ENCODE measurements around the gene PKM. TPM values are rescaled to one million over a fixed set of nuclear protein-coding genes. Genes with fewer than 3 reads are reported as not detected.

The PKM gene
- total RNA-seq, 1 experiment from 2014 or later: 1,858 TPM

- H3K27me3 ChIP-seq: no peaks in the 10 kb centered on the region
- H3K36me3 ChIP-seq: peaks cover 54% of the 10 kb centered on the region; the same call in 1 of the 2 replicates
- H3K9me3 ChIP-seq (replicated peaks): no peaks in the 10 kb centered on the region
These were observed 11.9 kb upstream of the PKM start for GRCh38 chr15:72242775-72243370.

GRCh38 chr15:72239652-72240051, 8.7 kb upstream of the PKM start:
- H3K27ac ChIP-seq: no peak overlapping the region
- peaks cover 22% of the 10 kb centered on the region for H3K4me1 ChIP-seq
- peaks cover 47% of the 10 kb centered on the region; the same call in 1 of the 2 replicates for H3K36me3 ChIP-seq
- no peak for DNase-seq
- H3K27me3 ChIP-seq: no peaks in the 10 kb centered on the region
- no peaks in the 10 kb centered on the region for H3K9me3 ChIP-seq (replicated peaks)
- no peak overlapping the region for H3K4me3 ChIP-seq

More at GRCh38 chr15:72242775-72243370, 11.9 kb upstream of the PKM start:
- Histone ChIP-seq H3K27ac (no peak overlapping the region), H3K4me1 (peaks cover 6% of the 10 kb centered on the region), H3K4me3 (no peak overlapping the region)
- DNase-seq: no peak

DNA sequence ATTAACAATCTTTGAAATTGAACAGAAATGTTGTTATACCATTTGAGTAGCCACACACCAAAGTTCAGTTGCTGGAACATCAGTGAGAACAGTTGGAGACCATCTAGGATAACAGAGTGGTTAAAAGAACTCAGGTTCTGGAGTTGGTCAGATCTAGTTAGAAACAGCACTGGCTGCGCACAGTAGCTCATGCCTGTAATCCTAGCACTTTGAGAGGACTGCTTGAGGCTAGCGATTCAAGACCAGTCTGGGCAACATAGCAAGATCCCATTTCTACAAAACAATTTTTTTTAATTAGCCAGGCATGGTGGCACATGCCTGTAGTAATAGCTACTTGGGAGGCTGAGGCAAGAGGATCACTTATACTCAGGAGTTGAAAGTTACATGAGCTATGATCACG, 7.6 kb upstream of the PKM start:
- Histone ChIP-seq H3K27me3 (no peaks in the 10 kb centered on the region), H3K27ac (no peak overlapping the region; the same call in 1 of the 2 replicates), H3K9me3 (replicated peaks) (no peaks in the 10 kb centered on the region), H3K36me3 (peaks cover 37% of the 10 kb centered on the region; the same call in 1 of the 2 replicates), H3K4me1 (peaks cover 22% of the 10 kb centered on the region), H3K4me3 (no peak overlapping the region)
- DNase-seq: no peak

GRCh38 chr15:72237853-72238224, 6.8 kb upstream of the PKM start:
- no peak overlapping the region for H3K4me3 ChIP-seq
- peak in 1 of 2 experiments; percentile 17 for DNase-seq
- H3K36me3 ChIP-seq: peaks cover 35% of the 10 kb centered on the region; the same call in 1 of the 2 replicates
- no peaks in the 10 kb centered on the region for H3K27me3 ChIP-seq
- peaks cover 22% of the 10 kb centered on the region for H3K4me1 ChIP-seq
- H3K9me3 ChIP-seq (replicated peaks): no peaks in the 10 kb centered on the region
- H3K27ac ChIP-seq: peak overlapping the region; percentile 86

DNA sequence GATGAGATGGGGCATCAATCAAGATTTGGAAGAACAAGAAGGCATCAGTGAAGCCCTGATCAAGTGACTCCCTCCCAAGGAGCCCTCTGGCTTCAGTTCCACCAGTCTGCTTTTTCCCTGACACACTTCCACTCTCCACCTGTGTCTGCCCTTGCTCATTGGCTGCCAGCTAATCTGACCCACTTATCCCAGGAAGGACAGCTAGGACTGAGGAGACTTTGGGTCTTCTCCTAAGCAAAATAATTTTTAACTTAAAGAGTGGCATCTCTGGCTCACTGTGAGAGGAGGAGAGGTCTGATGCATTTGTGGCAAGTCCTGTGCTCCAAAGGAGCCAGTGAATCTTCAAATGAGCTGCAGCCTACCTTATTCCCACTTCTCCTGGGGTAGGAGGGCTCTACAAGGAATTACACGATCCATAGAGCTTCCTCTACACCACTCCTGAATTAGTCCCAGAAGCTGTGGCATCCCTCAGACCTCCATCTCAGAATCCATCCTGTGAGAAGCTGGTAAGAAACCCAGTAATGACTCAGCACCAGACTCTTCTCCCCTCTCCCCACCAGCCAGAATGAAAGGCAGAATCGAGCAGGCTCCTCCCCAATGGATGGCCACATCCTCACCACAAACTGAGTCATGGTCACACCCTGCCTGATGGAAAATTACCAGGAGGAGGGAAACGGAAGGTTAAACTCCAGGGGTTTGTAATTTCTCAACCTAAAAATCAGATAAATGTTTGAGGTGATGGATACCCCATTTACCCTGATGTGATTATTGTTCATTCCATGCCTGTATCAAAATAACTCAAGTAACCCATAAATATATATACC, 6.3 kb upstream of the PKM start:
- Histone ChIP-seq H3K4me1 (peaks cover 28% of the 10 kb centered on the region), H3K9me3 (replicated peaks) (no peaks in the 10 kb centered on the region), H3K36me3 (peaks cover 29% of the 10 kb centered on the region; the same call in 1 of the 2 replicates), H3K27ac (peak overlapping the region; percentile 86), H3K27me3 (no peaks in the 10 kb centered on the region), H3K4me3 (peak overlapping the region; percentile 33)
- DNase-seq: peak; percentile 85 to 87

- peaks cover 23% of the 10 kb centered on the region; the same call in 1 of the 2 replicates for H3K36me3 ChIP-seq
- H3K4me1 ChIP-seq: peaks cover 29% of the 10 kb centered on the region
- no peaks in the 10 kb centered on the region for H3K9me3 ChIP-seq (replicated peaks)
- no peaks in the 10 kb centered on the region for H3K27me3 ChIP-seq
- no peak for DNase-seq
- H3K27ac ChIP-seq: peak overlapping the region; percentile 86
- peak overlapping the region; percentile 33 for H3K4me3 ChIP-seq
These were observed 5.5 kb upstream of the PKM start for GRCh38 chr15:72236381-72237003.

GRCh38 chr15:72235298-72235697, 4.3 kb upstream of the PKM start:
- DNase-seq: no peak
- Histone ChIP-seq H3K9me3 (replicated peaks) (no peaks in the 10 kb centered on the region), H3K4me1 (peaks cover 29% of the 10 kb centered on the region), H3K36me3 (peaks cover 11% of the 10 kb centered on the region), H3K27ac (no peak overlapping the region), H3K27me3 (no peaks in the 10 kb centered on the region), H3K4me3 (no peak overlapping the region)

- H3K9me3 ChIP-seq (replicated peaks): no peaks in the 10 kb centered on the region
- H3K4me1 ChIP-seq: peaks cover 29% of the 10 kb centered on the region
- no peak for DNase-seq
- H3K27ac ChIP-seq: no peak overlapping the region
- H3K4me3 ChIP-seq: no peak overlapping the region
- peaks cover 10% of the 10 kb centered on the region for H3K36me3 ChIP-seq
- no peaks in the 10 kb centered on the region for H3K27me3 ChIP-seq
These were observed 2.8 kb upstream of the PKM start for GRCh38 chr15:72233769-72234168.

DNA sequence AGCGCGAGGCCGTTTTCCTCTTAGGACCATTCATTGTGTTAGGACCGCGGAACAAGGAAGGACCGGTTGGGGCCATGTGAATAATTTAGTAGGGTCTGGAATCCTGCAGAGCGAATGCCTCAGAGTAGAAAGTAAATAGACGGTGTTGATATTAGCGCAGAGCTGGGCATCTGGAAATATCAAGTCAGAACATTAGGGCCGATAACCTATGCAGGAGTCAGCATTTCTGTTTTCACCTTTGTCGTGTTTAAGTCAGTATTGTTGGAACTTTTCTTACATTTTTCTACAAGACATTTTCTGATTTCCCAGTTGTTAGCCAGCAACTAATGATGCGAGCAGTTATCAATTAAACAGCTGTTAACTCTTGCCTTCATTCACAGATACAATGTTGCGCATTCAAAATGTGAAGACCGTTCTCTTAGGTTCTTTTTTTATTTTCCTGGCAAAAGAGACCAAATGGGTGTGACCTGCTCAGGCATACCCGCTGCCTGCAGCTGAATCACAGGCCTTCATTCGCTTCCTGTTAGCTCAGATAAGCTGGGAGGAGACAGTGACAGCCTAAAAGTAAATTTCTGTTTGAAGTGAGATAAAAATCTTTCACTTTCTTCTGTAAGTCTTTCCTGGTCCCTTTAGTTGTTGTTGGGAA, 966 bp upstream of the PKM start:
- Histone ChIP-seq H3K4me1 (peaks cover 20% of the 10 kb centered on the region), H3K27ac (peak overlapping the region; percentile 98), H3K27me3 (no peaks in the 10 kb centered on the region), H3K36me3 (peaks cover 17% of the 10 kb centered on the region), H3K4me3 (peak overlapping the region; percentile 96), H3K9me3 (replicated peaks) (no peaks in the 10 kb centered on the region)
- peak; percentile 48 to 61 for DNase-seq

GRCh38 chr15:72230197-72231065, 559 bp downstream of the PKM start:
- H3K9me3 ChIP-seq (replicated peaks): no peaks in the 10 kb centered on the region
- H3K36me3 ChIP-seq: peaks cover 31% of the 10 kb centered on the region
- DNase-seq: peak; percentile 87 to 91
- no peaks in the 10 kb centered on the region for H3K27me3 ChIP-seq
- peaks cover 26% of the 10 kb centered on the region for H3K4me1 ChIP-seq
- peak overlapping the region; percentile 96 for H3K4me3 ChIP-seq
- peak overlapping the region; percentile 98 for H3K27ac ChIP-seq

GRCh38 chr15:72229947-72230196, 1.1 kb downstream of the PKM start:
- Histone ChIP-seq H3K36me3 (peaks cover 36% of the 10 kb centered on the region), H3K4me1 (peaks cover 28% of the 10 kb centered on the region), H3K27me3 (no peaks in the 10 kb centered on the region), H3K27ac (peak overlapping the region; percentile 98), H3K4me3 (peak overlapping the region; percentile 96), H3K9me3 (replicated peaks) (no peaks in the 10 kb centered on the region)
- no peak for DNase-seq

- DNase-seq: peak in 1 of 2 experiments; percentile 27
- Histone ChIP-seq H3K4me1 (peaks cover 28% of the 10 kb centered on the region), H3K36me3 (peaks cover 39% of the 10 kb centered on the region), H3K4me3 (peak overlapping the region; percentile 96), H3K27ac (peak overlapping the region; percentile 98), H3K27me3 (no peaks in the 10 kb centered on the region), H3K9me3 (replicated peaks) (no peaks in the 10 kb centered on the region)
These were observed 1.7 kb downstream of the PKM start for GRCh38 chr15:72229076-72229946.

GRCh38 chr15:72227720-72228119, 3.3 kb downstream of the PKM start:
- no peaks in the 10 kb centered on the region for H3K27me3 ChIP-seq
- peak overlapping the region; percentile 98 for H3K27ac ChIP-seq
- H3K4me3 ChIP-seq: peak overlapping the region; percentile 96
- DNase-seq: no peak
- peaks cover 31% of the 10 kb centered on the region for H3K4me1 ChIP-seq
- H3K36me3 ChIP-seq: peaks cover 55% of the 10 kb centered on the region
- no peaks in the 10 kb centered on the region for H3K9me3 ChIP-seq (replicated peaks)

Data from SJCRH30 (cell line).